GM12878 (cell line): ENCODE data around the gene GNAI2.

ENCODE experiments used
- CREB1 ChIP-seq: IDR thresholded peaks from 2 replicates; pipeline ENCODE4 v1.6.1; 2012; ENCODE audit warnings: low read depth, mild to moderate bottlenecking, inconsistent platforms
- CTCF ChIP-seq, 3 experiments: IDR thresholded peaks in 2 of 3; conservative IDR thresholded peaks in 1 of 3; 2 replicates each; pipeline ENCODE4 v1.5.1; 2011; ENCODE audit warnings: low read depth in 3 of 3, low read length in 3 of 3, mild to moderate bottlenecking in 3 of 3, control low read depth in 2 of 3, moderate library complexity in 2 of 3, inconsistent platforms in 1 of 3, mixed read lengths in 1 of 3; ENCODE audit not compliant: control insufficient read depth in 2 of 3, insufficient read depth in 1 of 3; ENCODE audit errors: extremely low read depth in 1 of 3
- HDAC2 ChIP-seq: fragments of 200-600 bp; sonication (generic); IDR thresholded peaks from 2 replicates; pipeline ENCODE4 v1.6.1; 2017
- POLR2A ChIP-seq: IDR thresholded peaks from 2 replicates; pipeline ENCODE4 v1.6.1; 2011; ENCODE audit warnings: low read depth, mild to moderate bottlenecking, low read length
- SP1 ChIP-seq: IDR thresholded peaks from one replicate; pipeline ENCODE4 v1.6.1; 2011; ENCODE audit warnings: low read depth, low read length
- TAF1 ChIP-seq: IDR thresholded peaks from 2 replicates; pipeline ENCODE4 v1.6.1; 2011; ENCODE audit warnings: mild to moderate bottlenecking, low read depth, low read length, borderline replicate concordance
- TCF12 ChIP-seq: IDR thresholded peaks from 2 replicates; pipeline ENCODE4 v1.6.1; 2011; ENCODE audit warnings: low read depth, mild to moderate bottlenecking, low read length
- ZNF384 ChIP-seq: IDR thresholded peaks from 2 replicates; pipeline ENCODE4 v1.6.1; 2012; ENCODE audit warnings: low read depth, mild to moderate bottlenecking, low read length, improper control_type of control experiment, borderline replicate concordance

DNA sequence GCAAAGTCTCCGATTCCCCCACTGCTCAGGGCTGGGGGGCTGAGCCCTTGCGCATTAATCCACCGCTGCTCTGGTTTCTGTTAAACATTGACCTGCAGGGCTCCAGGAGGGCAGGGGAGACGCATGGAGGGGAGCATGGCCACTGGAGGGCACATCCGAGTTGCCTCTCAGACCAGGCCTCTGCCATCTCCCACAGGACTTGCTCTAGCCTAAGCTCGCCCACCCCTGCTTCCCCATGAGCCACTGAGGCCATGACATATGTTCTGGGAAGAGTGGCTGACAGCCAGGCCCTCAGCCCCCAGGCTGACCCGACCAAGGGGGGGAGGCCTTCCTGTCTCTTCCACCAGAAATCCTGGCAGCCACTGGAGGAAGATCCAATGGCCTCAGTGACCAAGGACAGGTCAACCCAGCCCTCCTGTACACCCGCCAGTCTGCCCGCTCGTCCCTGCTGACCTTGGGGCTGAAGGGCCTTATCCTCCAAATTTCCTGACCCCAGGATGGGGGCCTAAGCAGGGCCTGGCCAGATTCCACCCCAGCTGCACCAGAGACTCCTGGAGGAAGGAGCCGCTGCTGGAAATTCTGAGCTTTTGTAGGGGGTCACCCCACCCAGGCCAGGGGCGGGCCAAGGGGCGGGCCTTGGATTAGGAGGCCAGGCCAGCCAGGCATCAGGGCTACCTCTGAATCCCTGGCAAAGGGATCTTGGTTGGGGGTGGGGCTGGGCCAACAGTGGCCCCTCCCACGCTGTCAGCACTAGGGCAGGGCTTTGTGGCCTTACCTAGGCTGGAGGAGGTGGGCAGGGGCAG is 67.2 kb downstream of the GNAI2 start, which contains the start of gene HYAL1:
- TF ChIP-seq CTCF (IDR thresholded peaks at IDR 0.05 in 2 of 3, conservative IDR thresholded peaks at IDR 0.05 in 1 of 3; ENCODE audit: control insufficient read depth in 2 of 3, extremely low read depth in 1 of 3, insufficient read depth in 1 of 3, low read depth in 3 of 3, low read length in 3 of 3) (no peak), SP1 (no peak), TCF12 (no peak), CREB1 (no peak), ZNF384 (no peak), HDAC2 (no peak), TAF1 (no peak), POLR2A (no peak)
